Epithelial cell of proximal tubule (primary cell): ENCODE results near the gene TMEM131. TPM values are rescaled to one million over a fixed set of nuclear protein-coding genes. Genes with fewer than 3 reads are reported as not detected.
"Not testable (repeated sequence)": the region's sequence is repeated elsewhere in the genome, so short reads cannot be mapped to it uniquely, and the experiment has no call there.

Experiments used
- DNase-seq: peaks from one replicate; pipeline ENCODE4 v3.0.0-alpha.2; 2011; ENCODE audit warnings: low read depth
- H3K4me3 ChIP-seq: 2 replicates; pipeline ENCODE4 v1.5.1; 2011; ENCODE audit warnings: low read depth, mild to moderate bottlenecking, low read length
- total RNA-seq: library from RNA; depleted of rRNA; stranded (reverse); fragments of >200 nt; gene quantifications from 2 replicates; pipeline ENCODE4 v1.2.3, GENCODE V29; 2015
- TF ChIP-seq, protein P1 (sequence below): conservative IDR thresholded peaks from 2 replicates; pipeline ENCODE4 v1.5.1; 2012; ENCODE audit warnings: low read depth, mild to moderate bottlenecking, low read length

Gene TMEM131
- total RNA-seq, 1 donor from 2014 or later = 16.0 TPM

DNA sequence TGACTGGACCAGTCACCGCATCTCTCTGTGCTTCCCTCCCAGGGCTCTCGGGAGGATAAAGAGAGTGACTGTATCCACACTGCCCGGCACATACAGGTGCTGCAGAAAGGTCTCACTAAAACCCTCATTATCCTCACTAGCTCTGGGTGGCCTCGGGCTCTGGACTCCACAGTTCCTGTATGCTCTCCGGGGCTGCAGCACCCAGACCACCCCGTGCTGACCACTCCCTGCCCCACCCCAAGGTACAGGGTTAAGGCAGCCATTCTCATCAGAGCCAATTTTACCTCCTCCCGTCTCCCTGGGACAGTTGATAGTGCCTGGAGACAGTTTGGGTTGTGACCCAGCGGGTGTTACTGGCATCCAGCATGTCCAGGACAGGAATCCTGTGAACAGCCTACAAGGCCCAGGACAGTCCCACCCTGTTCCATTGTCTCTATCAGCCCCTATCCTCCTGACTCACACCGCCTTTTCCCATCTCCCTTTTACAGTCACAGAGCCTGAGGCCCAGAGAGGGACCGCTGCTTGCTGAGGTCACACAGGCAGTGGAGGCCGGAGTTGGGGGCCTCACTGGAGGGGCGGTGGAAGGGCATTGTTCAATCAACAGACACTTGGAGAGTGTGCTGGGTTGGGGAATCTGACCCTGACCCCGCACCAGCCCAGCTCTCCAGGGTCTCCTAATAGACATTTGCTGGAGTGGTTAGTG, 280.6 kb downstream of the TMEM131 start:
- H3K4me3 ChIP-seq = no peak overlapping the region
- TF ChIP-seq, protein P1, sequence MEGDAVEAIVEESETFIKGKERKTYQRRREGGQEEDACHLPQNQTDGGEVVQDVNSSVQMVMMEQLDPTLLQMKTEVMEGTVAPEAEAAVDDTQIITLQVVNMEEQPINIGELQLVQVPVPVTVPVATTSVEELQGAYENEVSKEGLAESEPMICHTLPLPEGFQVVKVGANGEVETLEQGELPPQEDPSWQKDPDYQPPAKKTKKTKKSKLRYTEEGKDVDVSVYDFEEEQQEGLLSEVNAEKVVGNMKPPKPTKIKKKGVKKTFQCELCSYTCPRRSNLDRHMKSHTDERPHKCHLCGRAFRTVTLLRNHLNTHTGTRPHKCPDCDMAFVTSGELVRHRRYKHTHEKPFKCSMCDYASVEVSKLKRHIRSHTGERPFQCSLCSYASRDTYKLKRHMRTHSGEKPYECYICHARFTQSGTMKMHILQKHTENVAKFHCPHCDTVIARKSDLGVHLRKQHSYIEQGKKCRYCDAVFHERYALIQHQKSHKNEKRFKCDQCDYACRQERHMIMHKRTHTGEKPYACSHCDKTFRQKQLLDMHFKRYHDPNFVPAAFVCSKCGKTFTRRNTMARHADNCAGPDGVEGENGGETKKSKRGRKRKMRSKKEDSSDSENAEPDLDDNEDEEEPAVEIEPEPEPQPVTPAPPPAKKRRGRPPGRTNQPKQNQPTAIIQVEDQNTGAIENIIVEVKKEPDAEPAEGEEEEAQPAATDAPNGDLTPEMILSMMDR = no peak
- DNase-seq = no peak

DNA sequence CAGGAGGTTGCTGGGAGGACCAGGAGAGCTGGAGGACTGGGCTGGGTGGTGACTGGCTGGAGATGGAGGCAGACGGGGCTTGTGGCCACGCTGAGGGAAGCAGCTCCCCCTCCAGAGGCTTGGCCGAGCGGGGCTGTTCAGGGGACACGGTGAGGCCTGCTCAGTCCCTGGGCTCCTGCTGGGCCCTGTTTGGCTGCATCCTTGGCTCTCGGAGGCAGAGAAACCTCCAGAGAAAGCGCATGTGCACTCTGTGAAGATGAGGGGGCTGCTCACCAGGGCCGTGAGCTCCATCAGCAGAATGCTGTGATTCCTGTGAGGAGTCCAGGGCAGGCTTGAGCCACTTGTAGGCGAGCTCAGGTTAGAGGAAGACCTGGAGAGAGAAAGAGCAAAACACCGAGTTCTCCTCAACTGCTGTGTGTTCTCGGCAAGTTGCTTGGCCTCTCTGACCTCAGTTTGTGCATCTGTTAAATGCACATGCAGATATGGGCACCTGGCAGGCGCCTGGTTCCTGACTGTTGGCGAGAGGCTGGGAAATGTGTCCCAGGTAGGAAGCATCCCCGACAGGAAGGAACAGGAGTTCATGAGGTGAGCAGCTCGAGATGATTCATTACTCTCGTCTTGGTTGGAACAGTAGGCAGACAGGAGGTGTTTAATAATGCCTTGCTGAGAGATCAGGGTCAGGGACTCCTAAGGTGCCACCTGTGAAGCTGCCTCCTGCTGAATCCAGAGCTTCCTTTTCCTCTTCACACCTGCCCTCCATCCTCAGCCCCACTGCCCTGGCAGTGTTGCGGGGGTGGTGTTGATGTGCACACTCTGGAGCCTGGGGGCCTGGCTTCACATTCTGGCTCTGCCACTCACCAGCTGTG, 281.4 kb downstream of the TMEM131 start:
- no peak overlapping the region for H3K4me3 ChIP-seq
- TF ChIP-seq, protein P1 = no peak
- no peak for DNase-seq

DNA sequence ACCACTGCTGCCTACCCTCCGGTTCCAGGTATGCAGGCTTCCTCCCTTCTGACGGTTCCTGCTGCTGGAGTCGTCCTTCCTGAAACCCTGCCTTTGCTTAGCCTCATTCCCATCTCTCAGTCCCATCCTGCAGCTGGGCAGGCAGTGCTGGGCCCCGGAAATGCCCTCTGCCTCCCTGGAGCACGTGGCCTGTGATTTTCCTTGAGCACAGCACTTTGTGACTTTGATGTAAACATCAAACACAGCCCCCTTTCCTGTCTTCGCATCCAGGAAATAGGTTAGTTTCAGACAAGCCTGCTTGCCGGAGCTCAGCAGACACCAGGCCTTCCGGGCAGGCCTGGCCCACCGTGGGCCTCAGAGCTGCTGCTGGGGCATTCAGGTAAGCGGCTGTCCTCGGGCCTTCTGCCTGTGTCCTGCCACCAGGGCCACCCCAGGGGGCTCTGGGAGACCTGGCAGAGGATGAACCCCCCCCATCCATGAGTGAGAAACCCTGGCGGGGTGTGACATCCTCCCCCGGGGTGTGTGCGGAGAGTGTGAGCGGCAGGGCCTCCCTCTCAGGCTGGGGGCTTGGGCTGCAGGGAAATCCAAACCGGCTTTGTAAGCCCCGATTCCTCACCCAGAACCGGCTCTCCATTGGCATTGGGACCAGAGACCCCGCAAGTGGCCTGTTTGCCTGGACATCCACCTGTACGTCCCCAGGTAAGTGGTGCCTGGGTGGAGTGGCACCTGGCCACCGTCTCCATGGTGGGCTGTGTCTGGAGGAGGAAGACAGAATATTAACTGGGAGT, 282.3 kb downstream of the TMEM131 start, which contains the start of gene ZAP70:
Gene ZAP70 (plus strand): TSS at position 281 of the 788 bp plus-strand sequence. CDS start 10,461 bp downstream, outside the sequence.
- no peak for DNase-seq
- TF ChIP-seq, protein P1 = no peak
- H3K4me3 ChIP-seq = no peak within 1 kb of the TSS

DNA sequence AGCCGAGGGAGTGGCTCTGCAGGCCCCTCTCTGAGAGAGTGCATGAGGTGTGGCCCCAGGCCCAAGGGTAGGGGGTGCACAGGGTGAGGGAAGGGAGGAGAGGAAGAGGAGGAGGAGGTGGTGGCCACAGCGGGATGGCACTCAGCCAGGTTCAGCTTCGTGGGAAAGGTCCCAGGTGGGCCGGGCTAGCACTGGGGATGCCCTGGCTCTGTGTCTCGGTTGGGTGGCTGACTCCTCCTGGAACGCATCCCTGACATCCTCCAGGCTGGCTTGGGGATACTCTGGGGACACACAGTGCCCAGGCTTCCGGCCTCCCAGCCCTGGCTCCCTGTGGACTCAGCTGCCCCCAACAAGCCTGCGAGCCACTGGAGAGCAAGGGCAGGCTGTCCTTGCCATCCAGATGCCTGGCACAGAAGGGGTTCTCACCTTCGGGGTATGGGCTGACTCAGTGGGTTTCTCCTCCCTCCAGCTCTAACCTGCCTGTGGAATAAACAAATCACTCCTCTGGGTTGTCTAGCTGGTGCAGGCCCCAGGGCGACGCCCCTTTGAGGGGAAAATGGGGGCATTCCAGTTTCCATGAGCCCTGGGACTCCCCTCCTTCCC, 283.0 kb downstream of the TMEM131 start:
- no peak for DNase-seq
- H3K4me3 ChIP-seq = no peak overlapping the region
- TF ChIP-seq, protein P1 = no peak

DNA sequence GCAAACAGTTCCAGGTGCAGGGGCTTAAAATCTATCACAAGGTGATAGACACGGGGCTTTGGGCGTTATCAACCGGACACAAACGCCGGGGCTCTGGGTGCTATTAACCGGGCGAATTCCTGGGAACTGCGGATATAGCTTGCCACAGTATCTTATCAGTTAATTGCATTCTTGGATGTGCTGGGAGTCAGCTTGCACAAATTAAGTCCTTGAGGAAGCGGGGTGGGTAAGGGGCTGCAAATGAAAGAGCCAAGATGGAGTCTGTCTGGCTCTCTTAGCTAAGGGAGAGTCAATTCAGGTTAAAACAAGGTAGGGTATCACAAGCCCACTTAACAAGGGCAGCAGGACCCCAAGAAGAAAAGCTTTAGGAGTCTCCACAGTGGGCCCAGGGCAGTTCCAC, 283.6 kb downstream of the TMEM131 start:
- DNase-seq, H3K4me3 ChIP-seq: not testable (repeated sequence)

DNA sequence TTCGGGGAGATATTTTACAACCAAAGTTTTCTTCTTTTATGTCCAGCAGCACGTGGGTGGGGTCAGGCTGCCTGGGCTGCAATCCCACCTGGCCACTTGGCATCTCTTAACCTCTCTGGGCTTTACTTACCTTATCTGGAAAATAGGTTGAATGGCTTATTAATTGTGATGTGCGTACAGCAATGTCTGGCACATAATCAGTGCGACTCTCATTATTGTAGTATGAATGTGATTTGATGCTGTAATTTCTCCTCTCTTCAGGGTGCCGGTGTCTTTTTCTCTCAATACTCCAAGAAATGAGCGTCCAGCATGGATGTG, 284.4 kb downstream of the TMEM131 start:
- H3K4me3 ChIP-seq = no peak overlapping the region
- TF ChIP-seq, protein P1 = no peak

DNA sequence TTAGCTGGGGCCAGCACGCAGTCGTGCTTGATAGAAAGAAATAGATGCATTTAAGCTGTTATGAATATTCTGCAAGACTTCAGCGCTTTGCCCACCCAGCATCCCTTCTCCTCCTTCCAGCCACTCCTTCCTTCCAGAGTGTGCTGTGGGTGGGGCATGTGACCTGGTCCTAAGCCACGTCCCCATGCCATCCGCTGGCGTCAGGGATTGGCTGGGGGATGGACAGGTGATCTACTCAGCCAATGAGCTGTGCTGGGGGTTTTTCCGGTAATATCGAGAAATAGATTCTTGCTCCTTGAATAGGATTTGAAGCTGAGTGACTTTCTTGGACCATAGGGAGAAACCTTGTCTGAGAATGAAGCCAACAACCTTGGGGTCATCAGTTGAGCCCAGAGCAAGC, 287.1 kb downstream of the TMEM131 start:
- no peak for DNase-seq
- no peak overlapping the region for H3K4me3 ChIP-seq
- TF ChIP-seq, protein P1 = no peak

More for the DNA sequence above, 284.4 kb downstream of the TMEM131 start:
- DNase-seq = no peak
